ENCODE results near the gene REN.

REN gene

GRCh38 chr1:204141131-204141530 lies 25.0 kb downstream of the REN start:
- Histone ChIP-seq H3K9me3 (ENCODE audit: control insufficient read depth, insufficient read depth, low read length) (no peaks in the 10 kb centered on the region), H3K4me1 (ENCODE audit: insufficient read depth, low read length) (no peaks in the 10 kb centered on the region), H3K9ac (ENCODE audit: low read depth, low read length) (no peak overlapping the region), H3K36me3 (ENCODE audit: insufficient read depth, low read length) (no peaks in the 10 kb centered on the region; the same call in 1 of the 2 replicates)

- Histone ChIP-seq H3K36me3 (ENCODE audit: insufficient read depth, low read length) (no peaks in the 10 kb centered on the region; the same call in 1 of the 2 replicates), H3K4me1 (ENCODE audit: insufficient read depth, low read length) (no peaks in the 10 kb centered on the region), H3K9ac (ENCODE audit: low read depth, low read length) (no peak overlapping the region), H3K9me3 (ENCODE audit: control insufficient read depth, insufficient read depth, low read length) (no peaks in the 10 kb centered on the region)
Measured at GRCh38 chr1:204139952-204140351, 26.2 kb downstream of the REN start.

- Histone ChIP-seq H3K9me3 (ENCODE audit: control insufficient read depth, insufficient read depth, low read length) (no peaks in the 10 kb centered on the region), H3K36me3 (ENCODE audit: insufficient read depth, low read length) (no peaks in the 10 kb centered on the region), H3K9ac (ENCODE audit: low read depth, low read length) (no peak overlapping the region), H3K4me1 (ENCODE audit: insufficient read depth, low read length) (no peaks in the 10 kb centered on the region)
Measured at GRCh38 chr1:204139088-204139487, 27.0 kb downstream of the REN start.

GRCh38 chr1:204136814-204137213 lies 29.3 kb downstream of the REN start:
- H3K9me3 ChIP-seq (ENCODE audit: control insufficient read depth, insufficient read depth, low read length) = no peaks in the 10 kb centered on the region
- H3K9ac ChIP-seq (ENCODE audit: low read depth, low read length) = no peak overlapping the region
- H3K36me3 ChIP-seq (ENCODE audit: insufficient read depth, low read length) = no peaks in the 10 kb centered on the region
- H3K4me1 ChIP-seq (ENCODE audit: insufficient read depth, low read length) = no peaks in the 10 kb centered on the region

DNA sequence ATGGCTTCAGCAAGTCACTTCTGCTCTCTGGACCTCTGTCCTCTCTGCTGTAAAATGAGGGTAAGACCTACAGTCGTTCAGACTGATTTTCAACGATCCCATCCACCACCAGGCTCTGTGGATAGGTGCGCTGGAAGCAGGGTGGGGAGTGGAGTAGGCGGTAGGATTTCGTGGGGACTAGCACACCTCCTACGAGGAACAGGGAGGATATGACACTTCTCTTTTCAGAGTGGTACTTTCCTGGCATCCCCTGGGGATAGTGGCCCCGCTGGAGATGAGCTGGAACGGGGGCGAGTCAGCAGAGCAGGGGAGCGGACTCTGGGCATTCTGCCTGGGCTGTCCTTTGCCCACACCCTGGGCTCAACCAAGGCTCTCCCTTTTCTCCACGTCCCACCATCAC lies 32.0 kb downstream of the REN start:
- no peaks in the 10 kb centered on the region for H3K36me3 ChIP-seq (ENCODE audit: insufficient read depth, low read length)
- no peaks in the 10 kb centered on the region; the same call in 1 of the 2 replicates for H3K4me1 ChIP-seq (ENCODE audit: insufficient read depth, low read length)
- no peaks in the 10 kb centered on the region for H3K9me3 ChIP-seq (ENCODE audit: control insufficient read depth, insufficient read depth, low read length)
- no peak overlapping the region for H3K9ac ChIP-seq (ENCODE audit: low read depth, low read length)

- no peaks in the 10 kb centered on the region for H3K9me3 ChIP-seq (ENCODE audit: control insufficient read depth, insufficient read depth, low read length)
- H3K9ac ChIP-seq (ENCODE audit: low read depth, low read length) = no peak overlapping the region
- H3K4me1 ChIP-seq (ENCODE audit: insufficient read depth, low read length) = no peaks in the 10 kb centered on the region; the same call in 1 of the 2 replicates
- no peaks in the 10 kb centered on the region for H3K36me3 ChIP-seq (ENCODE audit: insufficient read depth, low read length)
Measured at GRCh38 chr1:204132718-204133117, 33.4 kb downstream of the REN start.

GRCh38 chr1:204131978-204132377 lies 34.2 kb downstream of the REN start:
- Histone ChIP-seq H3K36me3 (ENCODE audit: insufficient read depth, low read length) (no peaks in the 10 kb centered on the region), H3K4me1 (ENCODE audit: insufficient read depth, low read length) (peaks cover 3% of the 10 kb centered on the region; the same call in 1 of the 2 replicates), H3K9ac (ENCODE audit: low read depth, low read length) (no peak overlapping the region), H3K9me3 (ENCODE audit: control insufficient read depth, insufficient read depth, low read length) (no peaks in the 10 kb centered on the region)

DNA sequence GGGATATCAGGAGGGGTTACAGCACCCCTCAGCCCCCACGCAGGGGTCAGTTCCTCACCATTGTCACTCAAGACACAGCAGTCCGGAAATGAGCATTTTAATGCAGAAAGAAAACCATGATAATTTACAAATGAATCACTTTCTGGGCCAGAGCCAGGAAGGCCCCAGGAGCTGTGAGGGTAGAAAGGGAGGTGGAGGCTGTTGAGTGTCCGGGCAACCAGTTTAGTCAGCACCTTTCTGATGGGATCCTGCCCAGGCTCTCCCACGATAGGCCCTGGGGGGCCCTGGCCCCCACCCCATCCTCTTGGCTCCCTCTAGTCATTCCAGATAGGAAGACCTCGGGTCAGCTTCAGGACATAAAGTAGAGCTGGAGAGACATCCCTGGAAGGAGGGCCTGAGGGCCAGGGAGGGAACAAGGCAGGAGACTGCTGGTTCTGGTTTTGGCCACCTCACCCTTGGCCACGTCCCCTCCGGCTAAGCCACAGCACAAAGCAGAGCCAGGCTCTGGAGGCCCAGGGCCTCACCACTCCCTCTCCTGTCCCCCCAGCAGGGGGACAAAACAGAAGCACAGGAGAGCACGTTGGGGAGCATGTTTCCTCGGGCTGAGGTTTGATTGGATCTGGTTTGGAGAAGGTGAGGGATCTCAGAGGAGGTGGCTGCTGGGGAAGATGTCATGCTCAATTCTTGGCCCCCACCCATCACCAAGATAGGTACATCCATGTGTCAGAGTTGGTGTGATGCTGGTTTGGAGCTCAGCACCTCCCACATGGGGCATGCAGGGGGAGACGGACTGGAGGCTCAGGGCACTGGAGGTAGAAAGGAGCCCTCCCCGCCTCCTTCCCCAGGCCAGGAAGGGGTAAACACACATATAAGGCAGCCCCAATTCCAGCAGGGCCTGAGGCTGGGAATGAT lies 34.9 kb downstream of the REN start:
- Histone ChIP-seq H3K9me3 (ENCODE audit: control insufficient read depth, insufficient read depth, low read length) (no peaks in the 10 kb centered on the region), H3K4me1 (ENCODE audit: insufficient read depth, low read length) (peaks cover 3% of the 10 kb centered on the region; the same call in 1 of the 2 replicates), H3K9ac (ENCODE audit: low read depth, low read length) (no peak overlapping the region), H3K36me3 (ENCODE audit: insufficient read depth, low read length) (no peaks in the 10 kb centered on the region)

GRCh38 chr1:204130178-204130577 lies 36.0 kb downstream of the REN start:
- Histone ChIP-seq H3K9me3 (ENCODE audit: control insufficient read depth, insufficient read depth, low read length) (no peaks in the 10 kb centered on the region), H3K4me1 (ENCODE audit: insufficient read depth, low read length) (peaks cover 3% of the 10 kb centered on the region; the same call in 1 of the 2 replicates), H3K9ac (ENCODE audit: low read depth, low read length) (no peak overlapping the region), H3K36me3 (ENCODE audit: insufficient read depth, low read length) (no peaks in the 10 kb centered on the region)

DNA sequence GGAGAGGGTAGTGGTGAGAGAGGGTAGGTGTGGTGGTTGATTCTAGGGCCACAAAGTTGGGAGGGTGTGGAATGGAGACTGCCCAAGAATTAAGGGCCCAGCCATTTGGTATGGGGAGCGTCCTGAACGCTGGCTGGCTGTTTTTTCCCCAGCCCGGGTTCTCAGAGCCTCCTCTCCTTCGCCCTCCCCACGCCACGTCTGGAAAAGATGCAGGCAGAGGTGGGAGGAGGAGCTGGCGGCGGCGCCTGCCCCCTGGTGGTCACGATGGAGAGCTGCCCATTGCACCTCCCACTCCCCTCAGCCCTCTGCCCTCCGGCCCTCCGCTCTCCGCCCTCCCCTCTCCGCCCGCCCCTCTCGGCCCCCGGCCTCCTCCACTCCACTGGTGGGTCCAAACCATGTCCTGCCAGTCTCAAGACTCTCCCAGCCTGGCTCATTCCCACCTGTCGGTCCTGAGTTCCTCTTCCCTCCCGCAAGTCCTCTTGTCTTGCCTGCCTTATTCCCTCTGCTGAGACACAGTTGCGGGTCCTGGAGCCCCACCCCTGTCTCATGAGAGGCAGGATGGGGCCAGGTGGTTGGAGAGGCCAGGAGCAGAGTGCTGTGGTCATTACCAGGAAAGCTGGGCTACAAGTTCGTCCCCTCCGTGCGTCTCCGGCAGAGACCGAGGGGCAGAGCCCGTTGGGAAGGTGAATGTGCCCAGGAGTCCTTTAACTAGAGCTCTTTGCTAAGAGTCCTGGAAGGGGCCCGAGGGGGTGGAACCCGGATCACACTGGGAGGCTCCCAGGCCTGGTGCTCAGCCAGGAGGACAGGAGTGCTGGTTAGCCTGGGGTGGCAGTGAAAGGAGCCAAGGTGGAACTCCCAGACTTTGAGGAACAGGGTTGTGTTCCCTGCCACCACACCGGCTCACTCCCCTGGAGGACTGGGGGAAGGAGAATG lies 36.9 kb downstream of the REN start:
- Histone ChIP-seq H3K9me3 (ENCODE audit: control insufficient read depth, insufficient read depth, low read length) (no peaks in the 10 kb centered on the region), H3K36me3 (ENCODE audit: insufficient read depth, low read length) (peaks cover 2% of the 10 kb centered on the region), H3K9ac (ENCODE audit: low read depth, low read length) (peak overlapping the region; percentile 40; the same call in 1 of the 2 replicates), H3K4me1 (ENCODE audit: insufficient read depth, low read length) (peaks cover 3% of the 10 kb centered on the region; the same call in 1 of the 2 replicates)

DNA sequence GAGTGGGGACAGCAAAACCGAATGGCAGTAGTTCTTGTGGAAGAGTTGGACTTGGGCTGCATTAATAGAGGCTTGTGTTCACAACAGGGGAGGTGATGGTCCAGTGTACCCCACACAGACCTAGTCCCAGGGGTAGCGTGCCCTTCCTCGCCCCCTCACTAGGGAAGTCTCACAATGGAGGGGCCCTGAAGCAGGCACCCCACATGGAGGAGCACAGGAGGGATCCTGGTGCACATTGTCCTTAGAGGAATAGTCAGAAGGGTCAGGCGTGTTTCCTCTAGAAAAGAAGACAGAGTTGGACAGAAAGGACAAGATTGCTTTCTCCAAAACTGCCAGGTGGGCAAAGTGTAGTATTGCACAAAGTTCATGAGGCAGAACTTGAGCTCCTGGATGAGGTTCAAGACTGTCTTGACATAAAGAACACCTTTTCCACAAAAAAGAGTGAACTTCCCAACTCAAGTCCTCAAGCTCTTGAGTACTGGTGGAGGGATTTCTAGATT lies 37.6 kb downstream of the REN start:
- Histone ChIP-seq H3K4me1 (ENCODE audit: insufficient read depth, low read length) (peaks cover 3% of the 10 kb centered on the region; the same call in 1 of the 2 replicates), H3K9me3 (ENCODE audit: control insufficient read depth, insufficient read depth, low read length) (no peaks in the 10 kb centered on the region), H3K9ac (ENCODE audit: low read depth, low read length) (no peak overlapping the region), H3K36me3 (ENCODE audit: insufficient read depth, low read length) (peaks cover 7% of the 10 kb centered on the region)

- no peak overlapping the region for H3K9ac ChIP-seq (ENCODE audit: low read depth, low read length)
- peaks cover 8% of the 10 kb centered on the region for H3K36me3 ChIP-seq (ENCODE audit: insufficient read depth, low read length)
- H3K9me3 ChIP-seq (ENCODE audit: control insufficient read depth, insufficient read depth, low read length) = no peaks in the 10 kb centered on the region
- H3K4me1 ChIP-seq (ENCODE audit: insufficient read depth, low read length) = peaks cover 3% of the 10 kb centered on the region; the same call in 1 of the 2 replicates
Measured at GRCh38 chr1:204127597-204128242, 38.4 kb downstream of the REN start.

- H3K4me1 ChIP-seq (ENCODE audit: insufficient read depth, low read length) = peaks cover 3% of the 10 kb centered on the region; the same call in 1 of the 2 replicates
Measured at GRCh38 chr1:204126956-204127355, 39.2 kb downstream of the REN start.

DNA sequence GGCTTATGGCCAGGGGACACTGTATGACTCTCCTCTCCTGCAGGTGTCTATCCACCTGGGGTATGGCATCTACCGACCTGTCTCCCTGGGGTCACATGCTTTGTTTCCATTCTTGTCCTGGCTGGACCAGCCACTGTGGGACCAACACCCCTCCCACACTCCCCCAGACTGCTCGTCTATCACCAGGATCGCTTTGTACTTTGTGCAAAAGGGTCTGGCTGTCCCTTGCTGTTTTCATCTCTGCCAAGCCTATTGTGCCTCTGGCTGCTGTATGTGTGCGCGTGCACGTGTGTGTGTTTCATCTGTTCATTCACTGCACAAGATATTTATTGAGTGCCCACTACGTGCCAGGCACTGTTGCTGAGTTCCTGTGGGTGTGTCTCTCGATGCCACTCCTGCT lies 39.8 kb downstream of the REN start:
- Histone ChIP-seq H3K9ac (ENCODE audit: low read depth, low read length) (no peak overlapping the region), H3K36me3 (ENCODE audit: insufficient read depth, low read length) (peaks cover 13% of the 10 kb centered on the region), H3K9me3 (ENCODE audit: control insufficient read depth, insufficient read depth, low read length) (no peaks in the 10 kb centered on the region), H3K4me1 (ENCODE audit: insufficient read depth, low read length) (peaks cover 3% of the 10 kb centered on the region; the same call in 1 of the 2 replicates)

More at GRCh38 chr1:204126956-204127355, 39.2 kb downstream of the REN start:
- Histone ChIP-seq H3K9me3 (ENCODE audit: control insufficient read depth, insufficient read depth, low read length) (no peaks in the 10 kb centered on the region), H3K9ac (ENCODE audit: low read depth, low read length) (no peak overlapping the region), H3K36me3 (ENCODE audit: insufficient read depth, low read length) (peaks cover 13% of the 10 kb centered on the region)

All from ES-I3 (cell line).